Measurements from ENCODE around the gene APLN. TPM values are rescaled to one million over a fixed set of nuclear protein-coding genes. Genes with fewer than 3 reads are reported as not detected.
A peak's percentile ranks its signal among the peaks of the same experiment; 100 is the strongest.

Gene APLN, protein sequence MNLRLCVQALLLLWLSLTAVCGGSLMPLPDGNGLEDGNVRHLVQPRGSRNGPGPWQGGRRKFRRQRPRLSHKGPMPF
- 1 to 10 TPM; 6.1 to 8.5 TPM for total RNA-seq
- long read RNA-seq, donor 1, partial matches to known transcripts = 1 of 4 reads
- long read RNA-seq, donor 1, other reads (novel, unspliced or antisense) = 2 of 4 reads
- long read RNA-seq, donor 2, partial matches to known transcripts = 0 of 4 reads
- long read RNA-seq, donor 2, other reads (novel, unspliced or antisense) = 4 of 4 reads

GRCh38 chrX:129654652-129655546, at the start of gene APLN:
Gene APLN, minus strand, starts transcription at chrX:129654956. Its CDS starts 326 bp downstream, at chrX:129654630.
- intact Hi-C loops (cut with DNase I) = no loop called here
- peak; percentile 85 for DNase-seq (ENCODE audit: low spot score)

- DNase-seq (ENCODE audit: low spot score) = no peak
- intact Hi-C loops (cut with DNase I) = no loop called here
These were observed 49.7 kb upstream of the APLN start for GRCh38 chrX:129704491-129704890.

DNA sequence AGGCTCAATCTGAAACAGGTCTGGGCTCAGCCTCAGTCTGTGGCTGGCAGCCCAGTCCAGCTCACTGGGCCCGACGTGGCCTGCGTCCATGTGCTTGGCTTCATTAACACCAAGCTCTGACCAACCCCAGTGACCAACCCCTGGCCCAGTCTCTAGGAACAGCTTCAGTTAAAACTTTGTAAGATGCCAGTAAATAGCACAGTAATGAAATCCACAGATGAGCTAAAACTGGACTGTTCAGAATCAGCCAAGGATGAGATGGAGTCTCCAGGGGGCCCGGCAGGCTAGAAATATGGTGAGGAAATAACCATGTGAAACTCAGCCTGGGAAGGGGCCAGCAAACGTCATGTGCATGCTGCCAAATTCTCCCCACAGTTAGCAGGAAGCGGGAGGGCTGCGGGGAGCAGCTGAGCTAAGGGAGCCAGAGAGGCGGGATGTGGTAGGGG, 46.9 kb upstream of the APLN start:
- intact Hi-C loops (cut with DNase I) = no loop called here
- peak; percentile 93 for DNase-seq (ENCODE audit: low spot score)

- intact Hi-C loops (cut with DNase I) = no loop called here
- DNase-seq (ENCODE audit: low spot score) = no peak
These were observed 45.8 kb upstream of the APLN start for GRCh38 chrX:129700536-129700935.

DNA sequence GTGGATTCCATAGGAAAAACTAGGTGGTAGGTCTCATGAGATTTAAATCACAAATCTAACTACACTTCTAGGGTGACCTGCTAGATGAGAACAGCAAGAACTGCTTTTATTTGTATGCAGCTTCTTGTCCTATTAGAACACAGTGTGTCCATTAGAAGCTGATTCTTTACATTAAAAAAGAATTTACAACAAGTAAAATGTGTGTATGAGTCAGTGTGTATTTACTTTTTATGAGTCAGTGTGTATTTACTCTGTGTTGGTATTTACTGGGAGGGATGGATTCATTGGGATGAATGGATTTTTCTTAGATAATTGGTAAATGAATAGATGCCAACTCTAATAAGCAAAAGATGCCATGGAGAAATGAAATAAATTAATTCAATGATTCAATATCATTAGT, 43.4 kb upstream of the APLN start:
- intact Hi-C loops (cut with DNase I) = no loop called here
- no peak for DNase-seq (ENCODE audit: low spot score)

- intact Hi-C loops (cut with DNase I) = no loop called here
These were observed 42.6 kb upstream of the APLN start for GRCh38 chrX:129697204-129697829.

GRCh38 chrX:129696463-129697155, 41.9 kb upstream of the APLN start:
- intact Hi-C loops (cut with DNase I) = no loop called here
- DNase-seq (ENCODE audit: low spot score) = no peak

More at GRCh38 chrX:129697204-129697829, 42.6 kb upstream of the APLN start:
- DNase-seq (ENCODE audit: low spot score) = no peak

DNA sequence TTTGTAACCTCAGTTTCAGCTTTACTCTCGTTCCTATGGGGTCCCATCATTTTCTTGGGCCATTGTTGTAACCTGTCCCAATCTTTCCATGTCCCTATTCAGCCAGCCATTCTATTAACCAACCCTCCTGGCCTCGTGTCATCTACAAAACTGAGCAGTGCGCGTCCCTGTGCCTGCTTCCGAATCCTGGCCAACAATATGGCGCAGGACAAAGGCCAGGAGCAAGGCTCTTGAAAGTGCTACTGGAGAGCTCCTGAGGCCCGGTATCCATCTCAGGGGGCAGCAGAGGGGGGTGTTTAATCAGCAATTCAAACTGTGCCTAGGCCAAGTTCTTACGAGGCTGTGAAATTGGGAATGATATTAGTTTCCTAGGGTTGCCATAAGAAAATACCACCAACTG, 41.2 kb upstream of the APLN start:
- intact Hi-C loops (cut with DNase I) = no loop called here
- no peak for DNase-seq (ENCODE audit: low spot score)

GRCh38 chrX:129695535-129695934, 40.8 kb upstream of the APLN start:
- no peak for DNase-seq (ENCODE audit: low spot score)
- intact Hi-C loops (cut with DNase I) = no loop called here

DNA sequence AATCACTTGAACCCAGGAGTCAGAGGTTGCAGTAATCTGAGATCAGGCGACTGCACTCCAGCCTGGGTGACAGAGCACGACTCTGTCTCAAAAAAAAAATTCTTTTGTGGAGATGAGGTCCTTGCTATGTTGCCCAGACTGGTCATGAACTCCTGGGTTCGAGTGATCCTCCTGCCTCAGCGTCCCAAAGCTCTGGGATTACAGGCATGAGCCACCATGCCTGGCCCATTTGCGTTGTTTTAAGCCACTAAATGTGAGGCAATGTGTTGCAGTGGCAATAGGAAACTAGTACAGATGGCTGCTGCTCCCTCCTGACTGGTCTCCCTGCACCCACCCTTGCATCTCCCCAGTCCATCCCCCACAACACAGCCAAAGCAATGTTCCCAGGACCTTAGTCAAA, 40.0 kb upstream of the APLN start:
- DNase-seq (ENCODE audit: low spot score) = no peak
- intact Hi-C loops (cut with DNase I) = no loop called here

- no peak for DNase-seq (ENCODE audit: low spot score)
- intact Hi-C loops (cut with DNase I) = no loop called here
These were observed 38.6 kb upstream of the APLN start for GRCh38 chrX:129693354-129693753.

- no peak for DNase-seq (ENCODE audit: low spot score)
- intact Hi-C loops (cut with DNase I) = no loop called here
These were observed 35.7 kb upstream of the APLN start for GRCh38 chrX:129690435-129690834.

DNA sequence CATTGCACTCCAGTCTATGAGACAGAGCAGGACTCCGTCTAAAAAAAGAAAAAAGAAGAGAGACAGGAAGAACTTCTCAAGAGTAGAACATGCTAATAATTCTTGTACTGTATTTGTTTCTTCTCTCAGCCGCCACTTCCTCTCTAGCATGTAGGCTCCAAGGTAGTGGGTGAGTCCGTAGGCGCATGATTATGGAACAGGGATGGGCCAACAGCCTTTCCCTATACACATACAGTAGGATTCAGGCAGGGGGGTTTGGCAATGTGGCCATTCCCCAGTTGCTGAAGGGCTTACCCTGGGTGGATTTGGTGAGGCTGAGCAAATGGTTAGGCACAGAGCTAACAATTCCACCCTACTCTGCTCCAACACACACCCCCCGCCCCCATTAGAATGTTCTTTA, 35.0 kb upstream of the APLN start:
- DNase-seq (ENCODE audit: low spot score) = no peak
- intact Hi-C loops (cut with DNase I) = no loop called here

- no peak for DNase-seq (ENCODE audit: low spot score)
- intact Hi-C loops (cut with DNase I) = no loop called here
These were observed 33.3 kb upstream of the APLN start for GRCh38 chrX:129688097-129688496.

- no peak for DNase-seq (ENCODE audit: low spot score)
- intact Hi-C loops (cut with DNase I) = no loop called here
These were observed 31.7 kb upstream of the APLN start for GRCh38 chrX:129686422-129686948.

DNA sequence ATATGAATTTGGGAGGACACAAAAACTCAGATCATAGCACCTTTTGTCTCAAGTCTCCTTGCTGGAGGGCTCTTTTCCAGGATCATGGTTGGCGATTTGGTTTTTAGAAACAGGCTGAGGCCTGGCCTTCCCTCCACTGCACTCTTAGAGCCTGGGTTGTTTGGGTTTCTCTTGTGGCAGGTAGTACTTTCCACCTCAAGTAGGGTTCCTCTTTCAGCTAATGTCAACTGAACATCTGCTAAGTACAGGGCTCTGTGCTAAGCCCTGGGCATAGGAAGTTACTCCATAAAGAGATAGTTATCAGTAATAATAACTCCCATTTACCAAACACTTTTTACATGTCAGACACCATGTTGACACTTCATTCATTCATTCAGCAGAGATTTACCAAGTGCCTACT, 28.2 kb upstream of the APLN start:
- DNase-seq (ENCODE audit: low spot score) = no peak
- intact Hi-C loops (cut with DNase I) = no loop called here

GRCh38 chrX:129679901-129680300, 25.1 kb upstream of the APLN start:
- DNase-seq (ENCODE audit: low spot score) = no peak
- intact Hi-C loops (cut with DNase I) = no loop called here

GRCh38 chrX:129678614-129679195, 23.9 kb upstream of the APLN start:
- intact Hi-C loops (cut with DNase I) = no loop called here
- DNase-seq (ENCODE audit: low spot score) = no peak

DNA sequence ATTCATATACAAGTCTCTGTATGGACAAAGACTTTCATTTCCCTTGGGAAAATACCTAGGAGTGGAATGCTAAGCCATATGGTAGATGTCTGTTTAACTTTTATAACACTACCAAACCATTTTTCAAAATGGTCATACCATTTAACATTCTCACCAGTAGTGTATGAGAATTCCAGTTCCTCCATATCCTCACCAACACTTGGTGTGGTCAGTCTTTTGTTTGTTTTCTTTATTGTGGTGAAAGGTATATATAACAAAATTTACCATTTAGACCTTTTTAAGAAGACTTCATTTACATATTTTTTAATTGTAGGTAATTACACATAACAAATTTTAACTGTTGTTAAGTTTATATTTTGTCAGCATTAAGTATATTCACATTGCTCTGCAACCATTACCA, 12.7 kb upstream of the APLN start:
- intact Hi-C loops (cut with DNase I) = no loop called here
- no peak for DNase-seq (ENCODE audit: low spot score)

Measured in posterior vena cava (tissue), 2 donors.